Stimulated activated CD4-positive, alpha-beta T cell treated with anti-CD3 and anti-CD28 coated beads, TNF-alpha, amount 100 ng/mL, for 4 hours (primary cell): ENCODE data around the gene COL4A1.

Source experiments
- DNase-seq, 3 experiments: peaks; one replicate each; pipeline ENCODE4 v3.0.0-alpha.2; 2020; ENCODE audit warnings: low read depth in 3 of 3

The COL4A1 gene

GRCh38 chr13:110237875-110238817, 68.8 kb downstream of the COL4A1 start:
- no peak for DNase-seq

GRCh38 chr13:110236831-110237261, 70.1 kb downstream of the COL4A1 start:
- no peak for DNase-seq

GRCh38 chr13:110236431-110236830, 70.5 kb downstream of the COL4A1 start:
- no peak for DNase-seq

GRCh38 chr13:110234532-110234931, 72.4 kb downstream of the COL4A1 start:
- DNase-seq, result no peak

DNA sequence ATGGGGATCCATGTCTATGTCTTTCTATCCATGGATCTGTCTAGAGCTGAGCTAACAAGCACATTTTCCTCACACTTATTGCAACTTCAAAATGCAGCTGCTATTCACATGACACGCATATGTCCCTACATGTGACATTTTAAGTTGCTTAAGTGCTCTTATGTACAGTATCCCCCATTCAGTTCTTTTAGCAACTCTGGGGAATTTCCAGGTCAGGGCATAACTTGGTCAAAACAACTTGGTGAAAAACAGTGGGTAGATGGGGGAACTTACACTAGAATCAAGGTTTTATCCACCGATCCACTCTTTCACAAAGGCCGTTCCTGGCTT, 73.0 kb downstream of the COL4A1 start:
- DNase-seq, result no peak

DNA sequence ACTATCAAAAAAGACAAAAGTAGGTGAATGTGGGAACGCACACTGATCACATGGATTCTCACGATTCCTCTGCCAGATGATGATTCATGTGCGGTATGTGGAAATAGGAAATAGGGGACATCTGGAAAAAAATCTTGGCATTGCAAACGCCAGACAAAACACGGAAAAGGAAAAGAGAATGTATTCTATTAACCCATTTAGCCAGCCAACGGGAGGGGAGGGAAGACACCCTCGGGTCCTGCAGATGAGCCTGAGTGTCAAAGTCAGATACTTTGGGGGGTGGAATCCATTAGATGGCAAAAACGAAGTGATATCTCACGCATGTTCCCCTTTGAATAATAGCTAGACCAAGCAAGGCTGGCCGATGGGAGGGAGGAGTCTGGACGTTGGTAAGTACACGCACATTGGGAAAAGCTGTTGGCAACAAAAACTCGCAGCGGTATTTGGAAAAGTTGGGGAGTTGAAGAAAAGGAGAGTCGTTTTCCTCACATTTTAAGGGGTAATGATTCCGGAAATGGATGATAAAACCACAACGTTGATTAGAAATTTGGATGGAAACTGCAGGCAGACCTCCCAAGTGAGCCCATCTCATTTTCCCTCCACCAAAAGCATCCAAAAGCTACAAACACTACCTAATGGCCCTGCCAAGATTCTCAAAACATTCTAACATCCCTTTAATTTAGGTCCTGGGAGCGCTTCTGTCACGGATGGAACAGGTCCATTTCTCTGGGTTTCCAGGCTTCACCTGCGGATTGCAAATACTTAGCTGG, 73.6 kb downstream of the COL4A1 start:
- DNase-seq, result no peak

DNA sequence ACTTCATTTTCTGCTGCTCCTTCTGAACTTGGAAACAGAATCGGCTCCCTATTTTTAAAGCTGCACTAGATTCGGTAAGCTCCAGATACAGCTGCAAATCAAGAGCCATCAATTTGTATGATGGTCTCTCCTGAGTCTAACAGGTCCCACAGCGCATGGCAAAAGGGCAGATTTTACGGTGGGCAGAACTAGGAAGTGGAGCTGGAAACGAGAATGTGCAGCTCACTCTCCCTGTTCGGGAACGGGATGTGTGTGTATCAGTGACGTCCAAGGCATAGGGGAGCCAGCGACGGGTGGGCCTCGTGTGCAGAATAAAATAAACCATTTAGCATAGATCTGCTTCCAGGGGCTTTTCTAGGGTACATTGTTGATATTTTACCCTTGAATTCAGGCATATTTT, 74.2 kb downstream of the COL4A1 start:
- no peak for DNase-seq

GRCh38 chr13:110232142-110232541, 74.8 kb downstream of the COL4A1 start:
- no peak for DNase-seq

DNA sequence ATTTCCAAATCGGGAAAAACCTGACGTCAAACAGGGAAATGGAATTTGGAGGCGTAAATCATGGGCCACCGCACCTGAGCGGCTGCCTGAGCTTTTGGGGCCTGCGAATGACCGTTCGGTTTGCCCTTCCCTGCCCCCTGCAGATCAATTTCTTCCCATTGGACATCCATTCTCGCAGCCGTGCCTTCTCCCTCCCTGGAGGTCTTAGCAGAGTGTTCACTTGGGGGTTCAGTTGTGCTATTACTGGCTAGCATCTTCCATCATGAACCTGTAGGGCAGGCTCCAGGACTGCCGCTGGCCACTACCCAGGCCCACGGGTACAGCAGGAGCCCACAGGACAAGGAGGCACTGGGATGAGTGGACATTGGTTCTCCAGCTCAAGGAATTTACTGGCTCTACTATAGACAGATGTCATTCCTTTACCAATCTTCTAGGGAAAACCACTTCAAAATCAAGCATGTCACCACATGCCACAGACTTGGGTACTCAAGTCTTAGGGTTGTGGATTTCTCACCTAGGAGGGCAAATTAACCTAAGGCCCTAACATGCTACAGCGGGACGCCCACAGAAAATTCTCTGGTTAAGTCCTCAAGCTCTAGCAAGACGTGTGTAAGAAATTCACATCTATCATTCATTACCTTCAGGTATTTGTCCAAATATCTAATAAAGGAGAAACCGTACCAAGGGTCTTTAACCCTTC, 75.5 kb downstream of the COL4A1 start:
- DNase-seq, result no peak

- no peak for DNase-seq
Observed at GRCh38 chr13:110230661-110231347, 76.2 kb downstream of the COL4A1 start.

- DNase-seq, result no peak
Observed at GRCh38 chr13:110229905-110230563, 76.9 kb downstream of the COL4A1 start.

DNA sequence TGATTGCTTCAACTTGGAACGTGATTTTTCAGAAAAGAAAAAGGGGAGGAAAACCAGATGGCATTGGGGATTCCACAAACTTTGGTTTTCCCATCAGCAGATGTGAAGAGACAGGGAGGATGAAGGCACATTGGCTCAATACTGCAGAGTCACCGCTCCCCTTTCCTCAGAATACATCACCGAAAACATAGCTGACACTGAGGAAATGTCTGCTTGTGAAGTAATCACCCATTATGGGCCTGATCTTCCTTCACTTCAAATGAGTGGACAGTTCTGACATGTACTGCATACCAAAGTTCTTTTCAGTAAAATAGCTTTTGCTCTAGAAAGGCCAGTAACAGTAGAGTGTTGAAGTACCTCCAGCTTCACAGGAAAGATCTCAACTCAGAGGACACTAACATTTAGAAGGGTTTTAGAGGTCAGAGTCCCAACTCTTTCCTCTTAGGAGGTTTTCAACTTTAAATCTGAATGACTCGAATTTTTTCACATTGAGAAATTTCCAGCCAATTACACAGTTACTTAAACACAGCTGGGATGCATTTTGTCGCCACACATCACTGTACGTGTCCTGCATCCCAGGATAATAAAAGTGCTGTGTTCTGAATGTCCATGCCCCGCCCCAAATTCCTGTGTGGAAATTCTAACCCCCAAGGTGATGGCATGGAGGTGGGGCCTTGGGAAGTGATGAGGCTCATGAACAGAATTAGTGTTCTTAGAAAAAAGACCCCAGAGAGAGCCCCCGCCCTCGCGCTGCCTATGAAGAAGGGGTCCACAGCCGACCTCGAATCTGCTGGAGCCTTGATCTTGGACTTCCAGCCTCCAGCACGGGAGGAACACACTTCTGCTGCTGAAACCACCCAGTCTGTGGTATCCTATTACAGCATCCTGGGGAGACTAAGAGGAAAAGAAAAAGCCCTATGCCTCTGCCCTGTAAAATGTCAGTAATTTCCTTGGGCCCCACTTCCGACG, 77.7 kb downstream of the COL4A1 start:
- no peak for DNase-seq

DNA sequence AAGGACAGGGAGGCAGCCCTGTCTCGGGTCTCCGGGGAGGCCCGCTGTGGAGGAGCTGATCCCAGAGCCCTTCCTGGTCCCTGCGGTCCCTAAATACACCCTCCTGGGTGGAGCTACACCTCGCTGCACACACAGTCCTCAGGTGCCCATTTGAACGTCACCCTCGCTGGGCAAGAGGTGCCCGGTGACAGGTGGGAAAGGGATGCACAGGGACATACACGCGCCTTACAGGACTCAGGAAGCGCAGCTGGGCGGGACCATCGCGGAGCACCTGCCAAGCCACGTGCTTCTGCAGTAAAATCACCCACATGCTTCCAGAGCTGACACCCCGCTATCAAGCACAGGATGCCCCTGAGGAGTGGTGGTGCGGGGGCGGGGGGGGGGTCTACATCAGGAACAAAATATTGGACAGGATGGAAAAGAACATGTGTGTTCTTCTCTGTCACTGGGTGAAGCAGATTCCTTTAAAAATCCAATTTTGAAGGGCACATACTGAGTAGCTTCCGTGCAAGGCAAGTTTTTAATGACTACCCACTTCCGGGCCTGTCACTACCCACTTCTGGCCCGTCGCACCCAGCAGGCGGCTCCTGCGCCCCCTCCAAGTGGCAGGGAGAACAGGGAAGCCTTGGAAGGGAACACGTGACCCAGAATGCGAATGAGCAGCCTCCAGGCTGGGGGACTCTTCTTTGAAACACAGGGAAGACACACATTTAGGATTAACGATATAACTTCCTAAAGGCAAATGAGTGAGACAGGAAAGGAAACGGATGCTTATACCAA, 78.9 kb downstream of the COL4A1 start:
- DNase-seq, result no peak

GRCh38 chr13:110227416-110227815, 79.5 kb downstream of the COL4A1 start:
- no peak for DNase-seq

GRCh38 chr13:110225609-110226574, 81.1 kb downstream of the COL4A1 start:
- no peak for DNase-seq

DNA sequence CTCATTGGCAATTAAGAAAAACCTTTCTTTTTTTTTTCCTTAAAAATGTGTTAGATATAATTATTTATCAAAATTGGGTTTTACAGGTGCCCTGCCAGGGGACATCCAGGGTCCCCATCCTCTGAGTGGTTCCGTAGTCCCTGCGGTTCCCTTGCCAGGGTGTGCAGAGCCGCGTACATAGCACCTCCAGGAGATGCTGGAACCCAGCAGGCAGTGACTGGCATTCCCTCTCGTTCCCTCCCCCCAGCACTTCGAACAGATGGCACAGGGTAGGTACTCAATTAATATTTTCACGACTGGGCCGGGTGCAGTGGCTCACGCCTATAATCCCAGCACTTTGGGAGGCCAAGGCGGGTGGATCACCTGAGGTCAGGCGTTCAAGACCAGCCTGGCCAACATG, 82.0 kb downstream of the COL4A1 start:
- DNase-seq, result no peak

GRCh38 chr13:110224519-110224918, 82.4 kb downstream of the COL4A1 start:
- no peak for DNase-seq
